Mesendoderm (in vitro differentiated cells): Measurements from ENCODE around the gene ALPK1.
"Not testable (repeated sequence)": the region's sequence is repeated elsewhere in the genome, so short reads cannot be mapped to it uniquely, and the experiment has no call there.

Source experiments
- DNase-seq: peaks from one replicate; pipeline ENCODE4 v3.0.0; 2013
- H2AK5ac ChIP-seq: 2 replicates; pipeline ENCODE4 v1.6.1; 2013; ENCODE audit warnings: low read length, inconsistent platforms
- H2BK120ac ChIP-seq: 2 replicates; pipeline ENCODE4 v1.6.1; 2013; ENCODE audit warnings: low read depth, mild to moderate bottlenecking, low read length, moderate library complexity, mixed read lengths
- H2BK15ac ChIP-seq: replicated peaks from 2 replicates; pipeline ENCODE4 v1.6.1; 2013; ENCODE audit warnings: low read depth, mild to moderate bottlenecking, moderate library complexity
- H2BK5ac ChIP-seq: 2 replicates; pipeline ENCODE4 v1.6.1; 2013; ENCODE audit warnings: low read length, inconsistent platforms
- H3K18ac ChIP-seq: 2 replicates; pipeline ENCODE4 v1.6.1; 2013; ENCODE audit warnings: mild to moderate bottlenecking, low read length, mixed read lengths
- H3K23ac ChIP-seq: one replicate; pipeline ENCODE4 v1.6.1; 2013; ENCODE audit warnings: low read length
- H3K27ac ChIP-seq: 2 replicates; pipeline ENCODE4 v1.5.1; 2013; ENCODE audit warnings: low read depth, mild to moderate bottlenecking, inconsistent platforms, low read length, moderate library complexity
- H3K27me3 ChIP-seq: 2 replicates; pipeline ENCODE4 v1.6.1; 2013; ENCODE audit warnings: low read length, control low read depth, mild to moderate bottlenecking, inconsistent platforms; ENCODE audit not compliant: insufficient read depth, poor library complexity
- H3K36me3 ChIP-seq: 2 replicates; pipeline ENCODE4 v1.6.1; 2013; ENCODE audit warnings: low read length, inconsistent platforms; ENCODE audit not compliant: control insufficient read depth, insufficient read depth
- H3K4ac ChIP-seq: one replicate; pipeline ENCODE4 v1.6.1; 2013; ENCODE audit warnings: low read depth, mild to moderate bottlenecking, low read length, moderate library complexity
- H3K4me1 ChIP-seq: 2 replicates; pipeline ENCODE4 v1.6.1; 2013; ENCODE audit warnings: low read depth, low read length, inconsistent platforms; ENCODE audit not compliant: control insufficient read depth
- H3K4me2 ChIP-seq: 2 replicates; pipeline ENCODE4 v1.6.1; 2013; ENCODE audit warnings: low read length
- H3K4me3 ChIP-seq: 2 replicates; pipeline ENCODE4 v1.5.1; 2013; ENCODE audit warnings: mild to moderate bottlenecking, low read length
- H3K56ac ChIP-seq: one replicate; pipeline ENCODE4 v1.6.1; 2013; ENCODE audit warnings: low read length
- H3K79me1 ChIP-seq: 2 replicates; pipeline ENCODE4 v1.6.1; 2013; ENCODE audit warnings: low read length, inconsistent platforms
- H3K79me2 ChIP-seq: 2 replicates; pipeline ENCODE4 v1.6.1; 2013; ENCODE audit warnings: mild to moderate bottlenecking, low read length; ENCODE audit not compliant: control insufficient read depth, insufficient read depth
- H3K9ac ChIP-seq: 2 replicates; pipeline ENCODE4 v1.6.1; 2013; ENCODE audit warnings: low read length, inconsistent platforms
- H4K5ac ChIP-seq: one replicate; pipeline ENCODE4 v1.6.1; 2013; ENCODE audit warnings: low read length
- H4K8ac ChIP-seq: one replicate; pipeline ENCODE4 v1.6.1; 2013; ENCODE audit warnings: low read depth, mild to moderate bottlenecking, control low read depth, low read length, moderate library complexity
- WGBS: extraction: QIAGEN DNeasy Blood & Tissue Kit; methylation state at CpG from one replicate; pipeline ENCODE4 v1.1.7; 2013; ENCODE audit warnings: low lambda C conversion rate, missing lambda C conversion rate; ENCODE audit not compliant: insufficient coverage; ENCODE audit errors: extremely low coverage; 5-methylcytosine and 5-hydroxymethylcytosine counted together

The ALPK1 gene

GRCh38 chr4:112473985-112474384 lies 176.8 kb downstream of the ALPK1 start:
- H3K36me3 ChIP-seq = no peaks in the 10 kb centered on the region
- H3K23ac ChIP-seq = no peak overlapping the region
- no peak overlapping the region for H3K4me2 ChIP-seq
- no CpG with 5 or more reads among the region's 2 CpGs for WGBS
- no peak overlapping the region for H3K9ac ChIP-seq
- H3K4me1 ChIP-seq = no peaks in the 10 kb centered on the region
- H3K4ac ChIP-seq = no peak overlapping the region
- no peaks in the 10 kb centered on the region for H3K79me2 ChIP-seq
- no peak overlapping the region for H3K56ac ChIP-seq
- H4K8ac ChIP-seq = no peak overlapping the region
- H2BK15ac ChIP-seq = no peak overlapping the region
- no peak overlapping the region for H3K27ac ChIP-seq
- H3K79me1 ChIP-seq = no peaks in the 10 kb centered on the region
- no peak overlapping the region for H2BK5ac ChIP-seq
- no peak overlapping the region for H4K5ac ChIP-seq
- H3K27me3 ChIP-seq = no peaks in the 10 kb centered on the region
- no peak overlapping the region for H2AK5ac ChIP-seq
- no peak overlapping the region for H2BK120ac ChIP-seq
- DNase-seq = no peak
- H3K4me3 ChIP-seq = no peak overlapping the region
- H3K18ac ChIP-seq = no peak overlapping the region

GRCh38 chr4:112485930-112486329 lies 188.8 kb downstream of the ALPK1 start:
- DNase-seq = no peak

GRCh38 chr4:112490808-112491207 lies 193.6 kb downstream of the ALPK1 start:
- not testable (repeated sequence) for H3K27me3 ChIP-seq, H3K56ac ChIP-seq, H3K4ac ChIP-seq, H2BK15ac ChIP-seq, H2BK120ac ChIP-seq, H3K4me3 ChIP-seq, H3K9ac ChIP-seq, H3K27ac ChIP-seq, H3K4me1 ChIP-seq, H3K4me2 ChIP-seq, H3K36me3 ChIP-seq, H3K18ac ChIP-seq, H3K79me2 ChIP-seq, DNase-seq, H4K5ac ChIP-seq, H2AK5ac ChIP-seq, H3K23ac ChIP-seq, H4K8ac ChIP-seq, H2BK5ac ChIP-seq, H3K79me1 ChIP-seq
- WGBS = no CpG with 5 or more reads among the region's 3 CpGs

More at GRCh38 chr4:112485930-112486329, 188.8 kb downstream of the ALPK1 start:
- H3K23ac ChIP-seq = no peak overlapping the region
- no peak overlapping the region for H3K4ac ChIP-seq
- no peak overlapping the region for H3K56ac ChIP-seq
- no peak overlapping the region for H4K5ac ChIP-seq
- no peak overlapping the region for H3K4me3 ChIP-seq
- H3K18ac ChIP-seq = no peak overlapping the region
- H3K9ac ChIP-seq = no peak overlapping the region
- H2BK5ac ChIP-seq = no peak overlapping the region
- no peak overlapping the region for H2BK15ac ChIP-seq
- no peaks in the 10 kb centered on the region for H3K79me1 ChIP-seq
- H3K27ac ChIP-seq = no peak overlapping the region
- no peak overlapping the region for H2BK120ac ChIP-seq
- H3K36me3 ChIP-seq = no peaks in the 10 kb centered on the region
- no peaks in the 10 kb centered on the region for H3K79me2 ChIP-seq
- H4K8ac ChIP-seq = no peak overlapping the region
- no peaks in the 10 kb centered on the region for H3K27me3 ChIP-seq
- H2AK5ac ChIP-seq = no peak overlapping the region
- no CpG with 5 or more reads among the region's 5 CpGs for WGBS
- H3K4me2 ChIP-seq = no peak overlapping the region
- no peaks in the 10 kb centered on the region for H3K4me1 ChIP-seq
